Sigmoid colon (tissue), 7 donors: ENCODE data around the gene TRIM14. TPM values are rescaled to one million over a fixed set of nuclear protein-coding genes. Genes with fewer than 3 reads are reported as not detected.

Experiments used
- DNase-seq: peaks from one replicate; pipeline ENCODE4 v3.0.0-alpha.2; 2019
- H3K27ac ChIP-seq, 4 donors: fragments of 200-600 bp; sonication (generic); one replicate each; pipeline ENCODE4 v1.5.1; 2016 to 2019; ENCODE audit warnings: mild to moderate bottlenecking in 1 of 4
- H3K27me3 ChIP-seq, 3 donors: fragments of 200-600 bp; sonication (generic); one replicate each; pipeline ENCODE4 v1.5.1; 2019; ENCODE audit warnings: mild to moderate bottlenecking in 1 of 3
- H3K36me3 ChIP-seq, 4 donors: fragments of 200-600 bp; sonication (generic); one replicate each; pipeline ENCODE4 v1.5.1; 2016 to 2019
- H3K4me1 ChIP-seq, 4 donors: fragments of 200-600 bp; sonication (generic); one replicate each; pipeline ENCODE4 v1.5.1; 2017 to 2019
- H3K4me3 ChIP-seq, 4 donors: fragments of 200-600 bp; sonication (generic); one replicate each; pipeline ENCODE4 v1.5.1; 2017 to 2019; ENCODE audit warnings: mild to moderate bottlenecking in 2 of 4, moderate library complexity in 1 of 4
- H3K9me3 ChIP-seq, 4 donors: fragments of 200-600 bp in 3 of 4; sonication (generic) in 3 of 4; one replicate each; pipeline versions ENCODE4 v1.5.1 to v1.6.1; 2013 to 2019
- EP300 ChIP-seq, 4 donors: sonication (generic); formaldehyde crosslinking; IDR thresholded peaks; one replicate each; pipeline ENCODE4 v1.6.1; 2017; ENCODE audit warnings: antibody characterized with exemption in 4 of 4
- POLR2A ChIP-seq, 2 donors: fragments of 450-650 bp; IDR thresholded peaks; one replicate each; pipeline ENCODE4 v1.6.1; 2016; ENCODE audit warnings: antibody characterized with exemption in 2 of 2, mild to moderate bottlenecking in 2 of 2, moderate library complexity in 2 of 2
- POLR2AphosphoS5 ChIP-seq, 4 donors: sonication (generic); formaldehyde crosslinking; IDR thresholded peaks; one replicate each; pipeline ENCODE4 v1.6.1; 2017; ENCODE audit warnings: antibody characterized with exemption in 4 of 4
- WGBS, 2 donors: extraction: QIAGEN DNeasy Blood & Tissue Kit; methylation state at CpG; one replicate each; pipeline ENCODE4 v1.1.7; 2013; 5-methylcytosine and 5-hydroxymethylcytosine counted together
- intact Hi-C: fragments of 100-400 bp; cut with DNase I; formaldehyde crosslinking; loops from one replicate; pipeline ENCODE4 v1.15.1; 2023
- polyA plus RNA-seq, 3 donors: library from polyadenylated mRNA; stranded (reverse); fragments of 200-250 nt; gene quantifications; one replicate each; pipeline ENCODE4 v1.2.3, GENCODE V29; 2013
- total RNA-seq, 4 donors: library from RNA; depleted of rRNA; stranded (reverse); fragments of >200 nt; gene quantifications; one replicate each; pipeline ENCODE4 v1.1.0, GENCODE V29; 2016
- TF ChIP-seq, protein P1 (sequence below), 4 experiments: fragments of 450-650 bp in 3 of 4; fragments of 200-600 bp in 1 of 4; IDR thresholded peaks; one replicate each; pipeline ENCODE4 v1.5.1; 2016 to 2019; ENCODE audit warnings: antibody characterized with exemption in 4 of 4, mild to moderate bottlenecking in 3 of 4, moderate library complexity in 2 of 4
- donor health status: healthy with polysubstance abuse.
- donor health status: Bipolar disorder and iron deficiency.
- donor health status: healthy.

TRIM14 gene
- total and polyA plus RNA-seq, 7 donors: 7.2 to 40.1 (median 13.2) TPM

DNA sequence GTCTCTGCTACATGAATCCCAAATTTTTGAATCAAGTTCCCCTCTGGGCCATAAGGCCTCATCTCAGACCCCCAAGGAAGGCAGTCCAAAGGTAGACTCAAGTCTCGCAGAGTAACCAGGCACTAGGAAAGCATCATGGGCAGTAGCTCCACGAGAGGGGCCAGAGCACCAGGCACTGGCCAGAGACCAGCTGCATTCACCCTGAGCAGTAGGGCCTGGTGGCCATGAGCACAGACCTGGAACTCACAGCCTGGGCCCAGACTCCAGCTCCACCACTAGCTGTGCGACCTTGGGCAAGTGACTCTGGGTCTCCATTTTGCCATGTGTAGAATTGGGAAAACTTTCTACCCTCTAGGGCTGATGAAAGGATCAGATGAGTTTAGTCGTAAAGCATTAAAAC, 34.0 kb downstream of the TRIM14 start:
- H3K4me3 ChIP-seq: no peak overlapping the region
- 93 to 96% methylated on average over 4 of the region's 4 CpGs for WGBS, 2 donors
- no peak overlapping the region for H3K27ac ChIP-seq
- TF ChIP-seq POLR2A (IDR thresholded peaks at IDR 0.05) (no peak), POLR2AphosphoS5 (IDR thresholded peaks at IDR 0.05) (no peak), EP300 (IDR thresholded peaks at IDR 0.05) (no peak)
- TF ChIP-seq, protein P1, sequence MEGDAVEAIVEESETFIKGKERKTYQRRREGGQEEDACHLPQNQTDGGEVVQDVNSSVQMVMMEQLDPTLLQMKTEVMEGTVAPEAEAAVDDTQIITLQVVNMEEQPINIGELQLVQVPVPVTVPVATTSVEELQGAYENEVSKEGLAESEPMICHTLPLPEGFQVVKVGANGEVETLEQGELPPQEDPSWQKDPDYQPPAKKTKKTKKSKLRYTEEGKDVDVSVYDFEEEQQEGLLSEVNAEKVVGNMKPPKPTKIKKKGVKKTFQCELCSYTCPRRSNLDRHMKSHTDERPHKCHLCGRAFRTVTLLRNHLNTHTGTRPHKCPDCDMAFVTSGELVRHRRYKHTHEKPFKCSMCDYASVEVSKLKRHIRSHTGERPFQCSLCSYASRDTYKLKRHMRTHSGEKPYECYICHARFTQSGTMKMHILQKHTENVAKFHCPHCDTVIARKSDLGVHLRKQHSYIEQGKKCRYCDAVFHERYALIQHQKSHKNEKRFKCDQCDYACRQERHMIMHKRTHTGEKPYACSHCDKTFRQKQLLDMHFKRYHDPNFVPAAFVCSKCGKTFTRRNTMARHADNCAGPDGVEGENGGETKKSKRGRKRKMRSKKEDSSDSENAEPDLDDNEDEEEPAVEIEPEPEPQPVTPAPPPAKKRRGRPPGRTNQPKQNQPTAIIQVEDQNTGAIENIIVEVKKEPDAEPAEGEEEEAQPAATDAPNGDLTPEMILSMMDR (IDR thresholded peaks at IDR 0.05): no peak
- no peak for DNase-seq
- no peaks in the 10 kb centered on the region for H3K9me3 ChIP-seq
- peaks cover 0 to 42% (median 5%) of the 10 kb centered on the region in 4 donors for H3K36me3 ChIP-seq
- no peaks in the 10 kb centered on the region for H3K27me3 ChIP-seq
- intact Hi-C loops: no loop called here
- H3K4me1 ChIP-seq: peaks cover 0 to 33% (median 23%) of the 10 kb centered on the region in 4 donors

DNA sequence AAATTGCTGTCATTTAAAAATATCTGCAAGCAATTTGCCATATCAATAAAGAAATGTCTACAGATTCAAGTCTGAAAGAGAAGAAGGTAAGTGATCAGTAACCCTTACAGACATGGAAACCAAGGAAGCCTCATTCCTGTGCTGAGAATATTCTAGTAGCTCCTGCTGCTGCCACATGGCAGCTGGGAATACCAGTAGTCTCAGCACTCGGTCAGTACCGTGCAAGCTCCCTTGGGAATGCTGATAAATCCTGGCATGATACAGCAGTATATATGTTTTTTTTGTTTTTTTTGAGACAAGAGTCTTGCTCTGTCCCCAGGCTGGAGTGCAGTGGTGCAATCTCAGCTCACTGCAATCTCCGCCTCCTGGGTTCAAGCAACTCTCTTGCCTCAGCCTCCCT, 34.6 kb downstream of the TRIM14 start:
- peaks cover 0 to 48% (median 8%) of the 10 kb centered on the region in 4 donors for H3K36me3 ChIP-seq
- H3K27me3 ChIP-seq: no peaks in the 10 kb centered on the region
- intact Hi-C loops: no loop called here
- no peak overlapping the region for H3K4me3 ChIP-seq
- WGBS, 2 donors: 94 to 95% methylated on average over 3 of the region's 3 CpGs
- DNase-seq: no peak
- H3K9me3 ChIP-seq: no peaks in the 10 kb centered on the region
- H3K4me1 ChIP-seq: peaks cover 0 to 34% (median 23%) of the 10 kb centered on the region in 4 donors
- TF ChIP-seq, protein P1 (IDR thresholded peaks at IDR 0.05): no peak
- TF ChIP-seq POLR2AphosphoS5 (IDR thresholded peaks at IDR 0.05) (no peak), EP300 (IDR thresholded peaks at IDR 0.05) (no peak), POLR2A (IDR thresholded peaks at IDR 0.05) (no peak)
- no peak overlapping the region for H3K27ac ChIP-seq

DNA sequence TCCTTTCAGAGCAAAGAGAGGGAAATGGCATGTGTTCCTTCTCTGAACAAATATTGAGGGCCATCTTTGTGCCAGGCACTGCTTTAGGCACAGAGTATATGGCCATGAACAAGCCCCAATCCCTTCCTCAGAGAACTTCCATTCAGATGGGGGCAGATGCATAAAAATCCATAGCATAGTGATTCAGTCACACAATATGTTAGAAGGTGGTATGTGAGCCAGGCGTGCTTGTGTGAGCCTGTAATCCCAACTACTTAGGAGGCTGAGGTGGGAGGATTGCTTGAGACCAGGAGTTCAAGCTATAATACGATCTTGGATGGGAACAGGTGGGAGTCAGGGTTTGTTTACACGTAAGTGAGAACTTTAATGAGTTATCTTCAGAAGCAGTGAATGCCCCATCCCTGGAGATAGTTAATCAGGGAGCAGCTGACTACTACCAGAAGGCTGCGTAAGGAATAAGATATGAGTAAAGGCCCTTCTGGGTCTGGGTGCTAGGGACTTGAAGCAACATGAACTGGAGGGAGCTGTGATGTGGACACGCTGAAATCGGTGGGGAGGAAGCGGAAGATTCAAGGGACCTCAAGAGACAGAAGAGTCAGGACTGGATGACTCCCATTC, 35.3 kb downstream of the TRIM14 start:
- intact Hi-C loops: no loop called here
- WGBS, 2 donors: 90 to 94% methylated on average over 7 of the region's 7 CpGs
- Histone ChIP-seq H3K9me3 (no peaks in the 10 kb centered on the region), H3K4me3 (no peak overlapping the region), H3K36me3 (peaks cover 0 to 55% (median 8%) of the 10 kb centered on the region in 4 donors), H3K4me1 (peaks cover 0 to 34% (median 23%) of the 10 kb centered on the region in 4 donors), H3K27ac (no peak overlapping the region), H3K27me3 (no peaks in the 10 kb centered on the region)
- no peak for DNase-seq
- no peak for TF ChIP-seq POLR2A (IDR thresholded peaks at IDR 0.05)

DNA sequence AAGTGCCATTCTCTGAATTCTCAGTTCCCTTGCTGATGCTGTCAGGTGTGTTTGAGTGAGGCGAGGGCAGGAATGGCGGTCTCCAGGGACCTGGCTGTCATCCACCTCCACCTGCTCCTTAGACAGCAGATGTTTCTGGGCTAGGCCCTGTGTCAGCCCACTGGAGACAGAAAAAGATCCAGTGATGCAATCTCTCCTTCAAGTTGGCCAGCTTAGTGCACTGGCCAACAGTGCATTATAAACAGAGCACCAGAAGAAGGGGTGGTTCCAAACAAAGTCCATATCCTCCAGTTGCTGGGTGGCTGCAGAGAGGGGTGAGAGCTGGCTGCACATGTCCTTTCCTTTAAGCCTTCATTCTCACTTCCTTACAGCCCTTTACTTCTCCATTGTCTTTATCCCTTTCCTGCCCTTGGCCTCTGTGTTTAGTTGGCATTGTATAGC, 35.9 kb downstream of the TRIM14 start:
- no peaks in the 10 kb centered on the region for H3K27me3 ChIP-seq
- intact Hi-C loops: no loop called here
- peak overlapping the region in 1 of 4 donors; percentile 16 for H3K27ac ChIP-seq
- H3K4me1 ChIP-seq: peaks cover 0 to 34% (median 22%) of the 10 kb centered on the region in 4 donors
- no peak for DNase-seq
- peaks cover 0 to 61% (median 10%) of the 10 kb centered on the region in 4 donors for H3K36me3 ChIP-seq
- TF ChIP-seq, protein P1 (IDR thresholded peaks at IDR 0.05): no peak
- TF ChIP-seq POLR2AphosphoS5 (IDR thresholded peaks at IDR 0.05): no peak
- no peak for TF ChIP-seq EP300 (IDR thresholded peaks at IDR 0.05)
- 91 to 96% methylated on average over 2 of the region's 2 CpGs for WGBS, 2 donors
- H3K9me3 ChIP-seq: no peaks in the 10 kb centered on the region
- no peak overlapping the region for H3K4me3 ChIP-seq

DNA sequence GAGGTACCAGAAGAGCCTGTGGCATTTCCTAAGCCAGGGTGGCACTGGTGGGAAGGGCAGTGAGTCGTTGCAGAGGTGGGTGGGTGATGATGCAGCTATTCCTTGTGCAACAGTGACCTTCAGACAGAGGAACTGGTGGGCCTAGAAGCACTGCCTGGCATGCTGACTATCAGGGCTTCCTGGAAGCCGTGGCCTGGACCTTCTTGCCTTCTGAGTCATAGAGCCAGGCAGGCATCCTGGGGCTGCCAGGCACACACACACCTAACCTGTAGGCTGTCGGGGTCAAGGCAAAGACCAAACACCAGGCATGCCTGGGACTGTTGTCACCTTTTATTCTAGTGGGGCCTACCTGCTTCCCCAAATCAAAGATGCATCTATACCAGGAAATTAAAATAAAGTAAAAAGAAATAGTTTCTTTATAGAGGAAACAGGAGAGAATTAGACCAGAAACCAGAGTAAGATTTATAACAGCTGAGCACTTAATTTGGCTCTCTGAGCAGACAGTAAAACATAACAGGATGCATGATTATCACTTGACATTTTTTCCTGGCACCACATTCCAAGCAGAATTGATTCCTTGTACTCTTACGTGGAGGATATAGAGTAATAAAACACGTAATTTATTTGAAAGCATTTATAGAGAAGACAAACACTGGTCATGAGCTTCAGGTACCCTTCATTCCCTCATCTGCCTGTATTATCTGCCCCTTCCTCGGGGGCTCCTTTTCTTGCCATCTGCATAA, 37.4 kb downstream of the TRIM14 start:
- H3K4me1 ChIP-seq: peaks cover 0 to 25% (median 14%) of the 10 kb centered on the region in 4 donors
- no peak overlapping the region for H3K4me3 ChIP-seq
- H3K36me3 ChIP-seq: peaks cover 0 to 70% (median 14%) of the 10 kb centered on the region in 4 donors
- no peaks in the 10 kb centered on the region for H3K27me3 ChIP-seq
- no peak for TF ChIP-seq EP300 (IDR thresholded peaks at IDR 0.05)
- peak in 2 of 4 donors; percentile 16 to 38 for TF ChIP-seq POLR2AphosphoS5 (IDR thresholded peaks at IDR 0.05)
- no peak for TF ChIP-seq POLR2A (IDR thresholded peaks at IDR 0.05)
- TF ChIP-seq, protein P1 (IDR thresholded peaks at IDR 0.05): no peak
- no peak for DNase-seq
- intact Hi-C loops: no loop called here
- no peaks in the 10 kb centered on the region for H3K9me3 ChIP-seq
- 19 to 60% methylated on average over 6 of the region's 6 CpGs for WGBS, 2 donors
- H3K27ac ChIP-seq: peak overlapping the region in 1 of 4 donors; percentile 9
